ENCODE results near the gene NELL1. TPM values are rescaled to one million over a fixed set of nuclear protein-coding genes. Genes with fewer than 3 reads are reported as not detected.

NELL1 gene
- total and polyA plus RNA-seq, 2 donors: 1.4 to 4.3 TPM

GRCh38 chr11:20672575-20672974, 3.2 kb downstream of the NELL1 start:
- Histone ChIP-seq H3K4me1 (ENCODE audit: control insufficient read depth in 2 of 2, insufficient read depth in 2 of 2, low read length in 2 of 2) (peaks cover 0 to 3% of the 10 kb centered on the region in 2 donors), H3K27ac (ENCODE audit: low read depth in 1 of 2, low read length in 1 of 2) (no peak overlapping the region), H3K36me3 (ENCODE audit: control insufficient read depth in 2 of 2, insufficient read depth in 2 of 2, low read length in 1 of 2) (no peaks in the 10 kb centered on the region), H3K9me3 (ENCODE audit: control insufficient read depth in 2 of 2, insufficient read depth in 1 of 2, low read length in 1 of 2) (no peaks in the 10 kb centered on the region), H3K4me3 (ENCODE audit: low read length in 2 of 2) (no peak overlapping the region), H3K27me3 (ENCODE audit: control insufficient read depth in 2 of 2, insufficient read depth in 1 of 2, low read length in 1 of 2) (peaks cover 47 to 51% of the 10 kb centered on the region in 2 donors)
- 40% methylated on average over 2 of the region's 2 CpGs for WGBS
- no peak for DNase-seq (ENCODE audit: low read depth in 6 of 9, low spot score in 9 of 9)

GRCh38 chr11:20676658-20677057, 7.3 kb downstream of the NELL1 start:
- WGBS: 92% methylated on average over 2 of the region's 2 CpGs

GRCh38 chr11:20688761-20689160, 19.4 kb downstream of the NELL1 start:
- Histone ChIP-seq H3K27me3 (ENCODE audit: control insufficient read depth in 2 of 2, insufficient read depth in 1 of 2, low read length in 1 of 2) (no peaks in the 10 kb centered on the region), H3K9me3 (ENCODE audit: control insufficient read depth in 2 of 2, insufficient read depth in 1 of 2, low read length in 1 of 2) (no peaks in the 10 kb centered on the region), H3K27ac (ENCODE audit: low read depth in 1 of 2, low read length in 1 of 2) (no peak overlapping the region), H3K4me3 (ENCODE audit: low read length in 2 of 2) (no peak overlapping the region), H3K36me3 (ENCODE audit: control insufficient read depth in 2 of 2, insufficient read depth in 2 of 2, low read length in 1 of 2) (no peaks in the 10 kb centered on the region), H3K4me1 (ENCODE audit: control insufficient read depth in 2 of 2, insufficient read depth in 2 of 2, low read length in 2 of 2) (no peaks in the 10 kb centered on the region)
- DNase-seq (ENCODE audit: low read depth in 6 of 9, low spot score in 9 of 9): no peak
- 54% methylated on average over 3 of the region's 3 CpGs for WGBS

More at GRCh38 chr11:20676658-20677057, 7.3 kb downstream of the NELL1 start:
- H3K9me3 ChIP-seq (ENCODE audit: control insufficient read depth in 2 of 2, insufficient read depth in 1 of 2, low read length in 1 of 2): no peaks in the 10 kb centered on the region
- H3K4me1 ChIP-seq (ENCODE audit: control insufficient read depth in 2 of 2, insufficient read depth in 2 of 2, low read length in 2 of 2): no peaks in the 10 kb centered on the region
- peaks cover 6 to 11% of the 10 kb centered on the region in 2 donors for H3K27me3 ChIP-seq (ENCODE audit: control insufficient read depth in 2 of 2, insufficient read depth in 1 of 2, low read length in 1 of 2)
- no peak overlapping the region for H3K4me3 ChIP-seq (ENCODE audit: low read length in 2 of 2)
- no peak for DNase-seq (ENCODE audit: low read depth in 6 of 9, low spot score in 9 of 9)
- H3K27ac ChIP-seq (ENCODE audit: low read depth in 1 of 2, low read length in 1 of 2): no peak overlapping the region
- no peaks in the 10 kb centered on the region for H3K36me3 ChIP-seq (ENCODE audit: control insufficient read depth in 2 of 2, insufficient read depth in 2 of 2, low read length in 1 of 2)

GRCh38 chr11:20707876-20708275, 38.5 kb downstream of the NELL1 start:
- H3K4me3 ChIP-seq (ENCODE audit: low read length in 2 of 2): no peak overlapping the region
- H3K27me3 ChIP-seq (ENCODE audit: control insufficient read depth in 2 of 2, insufficient read depth in 1 of 2, low read length in 1 of 2): no peaks in the 10 kb centered on the region
- no peak for DNase-seq (ENCODE audit: low read depth in 6 of 9, low spot score in 9 of 9)
- H3K36me3 ChIP-seq (ENCODE audit: control insufficient read depth in 2 of 2, insufficient read depth in 2 of 2, low read length in 1 of 2): no peaks in the 10 kb centered on the region
- no peak overlapping the region for H3K27ac ChIP-seq (ENCODE audit: low read depth in 1 of 2, low read length in 1 of 2)
- WGBS: 86% methylated on average over 6 of the region's 6 CpGs
- H3K4me1 ChIP-seq (ENCODE audit: control insufficient read depth in 2 of 2, insufficient read depth in 2 of 2, low read length in 2 of 2): no peaks in the 10 kb centered on the region
- no peaks in the 10 kb centered on the region for H3K9me3 ChIP-seq (ENCODE audit: control insufficient read depth in 2 of 2, insufficient read depth in 1 of 2, low read length in 1 of 2)

GRCh38 chr11:20712912-20713311, 43.5 kb downstream of the NELL1 start:
- WGBS: 93% methylated on average over 3 of the region's 3 CpGs
- Histone ChIP-seq H3K27ac (ENCODE audit: low read depth in 1 of 2, low read length in 1 of 2) (no peak overlapping the region), H3K9me3 (ENCODE audit: control insufficient read depth in 2 of 2, insufficient read depth in 1 of 2, low read length in 1 of 2) (no peaks in the 10 kb centered on the region), H3K27me3 (ENCODE audit: control insufficient read depth in 2 of 2, insufficient read depth in 1 of 2, low read length in 1 of 2) (no peaks in the 10 kb centered on the region), H3K4me1 (ENCODE audit: control insufficient read depth in 2 of 2, insufficient read depth in 2 of 2, low read length in 2 of 2) (no peaks in the 10 kb centered on the region), H3K36me3 (ENCODE audit: control insufficient read depth in 2 of 2, insufficient read depth in 2 of 2, low read length in 1 of 2) (no peaks in the 10 kb centered on the region), H3K4me3 (ENCODE audit: low read length in 2 of 2) (no peak overlapping the region)
- DNase-seq (ENCODE audit: low read depth in 6 of 9, low spot score in 9 of 9): no peak

- Histone ChIP-seq H3K9me3 (ENCODE audit: control insufficient read depth in 2 of 2, insufficient read depth in 1 of 2, low read length in 1 of 2) (no peaks in the 10 kb centered on the region), H3K27me3 (ENCODE audit: control insufficient read depth in 2 of 2, insufficient read depth in 1 of 2, low read length in 1 of 2) (no peaks in the 10 kb centered on the region), H3K27ac (ENCODE audit: low read depth in 1 of 2, low read length in 1 of 2) (no peak overlapping the region), H3K4me3 (ENCODE audit: low read length in 2 of 2) (no peak overlapping the region), H3K4me1 (ENCODE audit: control insufficient read depth in 2 of 2, insufficient read depth in 2 of 2, low read length in 2 of 2) (no peaks in the 10 kb centered on the region), H3K36me3 (ENCODE audit: control insufficient read depth in 2 of 2, insufficient read depth in 2 of 2, low read length in 1 of 2) (no peaks in the 10 kb centered on the region)
- DNase-seq (ENCODE audit: low read depth in 6 of 9, low spot score in 9 of 9): no peak
- WGBS: 76% methylated on average over 1 of the region's 1 CpG
Observed at GRCh38 chr11:20715464-20715863, 46.1 kb downstream of the NELL1 start.

- H3K27ac ChIP-seq (ENCODE audit: low read depth in 1 of 2, low read length in 1 of 2): no peak overlapping the region
- H3K27me3 ChIP-seq (ENCODE audit: control insufficient read depth in 2 of 2, insufficient read depth in 1 of 2, low read length in 1 of 2): no peaks in the 10 kb centered on the region
- no peaks in the 10 kb centered on the region for H3K36me3 ChIP-seq (ENCODE audit: control insufficient read depth in 2 of 2, insufficient read depth in 2 of 2, low read length in 1 of 2)
- no peak for DNase-seq (ENCODE audit: low read depth in 6 of 9, low spot score in 9 of 9)
- H3K4me3 ChIP-seq (ENCODE audit: low read length in 2 of 2): no peak overlapping the region
- H3K4me1 ChIP-seq (ENCODE audit: control insufficient read depth in 2 of 2, insufficient read depth in 2 of 2, low read length in 2 of 2): no peaks in the 10 kb centered on the region
- 91% methylated on average over 3 of the region's 3 CpGs for WGBS
- H3K9me3 ChIP-seq (ENCODE audit: control insufficient read depth in 2 of 2, insufficient read depth in 1 of 2, low read length in 1 of 2): no peaks in the 10 kb centered on the region
Observed at GRCh38 chr11:20715931-20716330, 46.5 kb downstream of the NELL1 start.

- Histone ChIP-seq H3K4me1 (ENCODE audit: control insufficient read depth in 2 of 2, insufficient read depth in 2 of 2, low read length in 2 of 2) (no peaks in the 10 kb centered on the region), H3K27ac (ENCODE audit: low read depth in 1 of 2, low read length in 1 of 2) (no peak overlapping the region), H3K36me3 (ENCODE audit: control insufficient read depth in 2 of 2, insufficient read depth in 2 of 2, low read length in 1 of 2) (no peaks in the 10 kb centered on the region), H3K27me3 (ENCODE audit: control insufficient read depth in 2 of 2, insufficient read depth in 1 of 2, low read length in 1 of 2) (no peaks in the 10 kb centered on the region), H3K9me3 (ENCODE audit: control insufficient read depth in 2 of 2, insufficient read depth in 1 of 2, low read length in 1 of 2) (no peaks in the 10 kb centered on the region), H3K4me3 (ENCODE audit: low read length in 2 of 2) (no peak overlapping the region)
- 82% methylated on average over 2 of the region's 2 CpGs for WGBS
- DNase-seq (ENCODE audit: low read depth in 6 of 9, low spot score in 9 of 9): no peak
Observed at GRCh38 chr11:20719821-20720220, 50.4 kb downstream of the NELL1 start.

- H3K27ac ChIP-seq (ENCODE audit: low read depth in 1 of 2, low read length in 1 of 2): no peak overlapping the region
- no peaks in the 10 kb centered on the region for H3K27me3 ChIP-seq (ENCODE audit: control insufficient read depth in 2 of 2, insufficient read depth in 1 of 2, low read length in 1 of 2)
- WGBS: 84% methylated on average over 1 of the region's 1 CpG
- no peaks in the 10 kb centered on the region for H3K9me3 ChIP-seq (ENCODE audit: control insufficient read depth in 2 of 2, insufficient read depth in 1 of 2, low read length in 1 of 2)
- no peak for DNase-seq (ENCODE audit: low read depth in 6 of 9, low spot score in 9 of 9)
- H3K4me3 ChIP-seq (ENCODE audit: low read length in 2 of 2): no peak overlapping the region
- no peaks in the 10 kb centered on the region for H3K4me1 ChIP-seq (ENCODE audit: control insufficient read depth in 2 of 2, insufficient read depth in 2 of 2, low read length in 2 of 2)
- H3K36me3 ChIP-seq (ENCODE audit: control insufficient read depth in 2 of 2, insufficient read depth in 2 of 2, low read length in 1 of 2): no peaks in the 10 kb centered on the region
Observed at GRCh38 chr11:20723366-20723765, 54.0 kb downstream of the NELL1 start.

GRCh38 chr11:20729597-20730105, 60.3 kb downstream of the NELL1 start:
- Histone ChIP-seq H3K36me3 (ENCODE audit: control insufficient read depth in 2 of 2, insufficient read depth in 2 of 2, low read length in 1 of 2) (no peaks in the 10 kb centered on the region), H3K27ac (ENCODE audit: low read depth in 1 of 2, low read length in 1 of 2) (no peak overlapping the region), H3K27me3 (ENCODE audit: control insufficient read depth in 2 of 2, insufficient read depth in 1 of 2, low read length in 1 of 2) (no peaks in the 10 kb centered on the region), H3K4me1 (ENCODE audit: control insufficient read depth in 2 of 2, insufficient read depth in 2 of 2, low read length in 2 of 2) (no peaks in the 10 kb centered on the region), H3K4me3 (ENCODE audit: low read length in 2 of 2) (no peak overlapping the region), H3K9me3 (ENCODE audit: control insufficient read depth in 2 of 2, insufficient read depth in 1 of 2, low read length in 1 of 2) (no peaks in the 10 kb centered on the region)
- no peak for DNase-seq (ENCODE audit: low read depth in 6 of 9, low spot score in 9 of 9)
- WGBS: 90% methylated on average over 4 of the region's 4 CpGs
